ENCODE measurements around the gene KCNQ1OT1. TPM values are rescaled to one million over a fixed set of nuclear protein-coding genes. Genes with fewer than 3 reads are reported as not detected.
A peak's percentile ranks its signal among the peaks of the same experiment; 100 is the strongest.

KCNQ1OT1 gene
- total RNA-seq, 1 donor from 2014 or later: 2.3 TPM

GRCh38 chr11:2701898-2702434 is 2.2 kb upstream of the KCNQ1OT1 start:
- Mint-ChIP-seq H3K36me3 (peaks cover 2% of the 10 kb centered on the region), H3K27me3 (ENCODE audit: insufficient read depth, low read depth) (peaks cover 25% of the 10 kb centered on the region), H3K4me1 (peaks cover 54% of the 10 kb centered on the region), H3K9me3 (peaks cover 15% of the 10 kb centered on the region), H3K27ac (no peak overlapping the region), H3K4me3 (peak overlapping the region; percentile 81)
- no peak overlapping the region for H2AFZ ChIP-seq (replicated peaks)
- TF ChIP-seq EZH2phosphoT487 (IDR thresholded peaks at IDR 0.05): no peak
- TF ChIP-seq CTCF (IDR thresholded peaks at IDR 0.05): no peak
- no peak for TF ChIP-seq EZH2 (IDR thresholded peaks at IDR 0.05)
- H3K9ac ChIP-seq: no peak overlapping the region
- no peak for DNase-seq (ENCODE audit: low spot score)
- H3K27ac ChIP-seq: no peak overlapping the region
- no peak overlapping the region for H3K4me3 ChIP-seq
- peaks cover 69% of the 10 kb centered on the region for H3K27me3 ChIP-seq
- no peaks in the 10 kb centered on the region for H3K36me3 ChIP-seq
- peaks cover 27% of the 10 kb centered on the region for H3K79me2 ChIP-seq (ENCODE audit: low read depth)
- H3K4me2 ChIP-seq: no peak overlapping the region
- H3K9me3 ChIP-seq (ENCODE audit: low read depth): no peaks in the 10 kb centered on the region
- peaks cover 25% of the 10 kb centered on the region for H3K4me1 ChIP-seq
- H3F3A ChIP-seq (ENCODE audit: low read depth): peaks cover 13% of the 10 kb centered on the region
- peaks cover 23% of the 10 kb centered on the region for H4K20me1 ChIP-seq (ENCODE audit: low read depth)

GRCh38 chr11:2701230-2701629 is 1.4 kb upstream of the KCNQ1OT1 start:
- Histone ChIP-seq H4K20me1 (ENCODE audit: low read depth) (peaks cover 30% of the 10 kb centered on the region), H3K4me3 (no peak overlapping the region), H3K36me3 (no peaks in the 10 kb centered on the region), H3F3A (ENCODE audit: low read depth) (peaks cover 13% of the 10 kb centered on the region), H2AFZ (replicated peaks) (no peak overlapping the region), H3K9ac (no peak overlapping the region), H3K9me3 (ENCODE audit: low read depth) (no peaks in the 10 kb centered on the region), H3K79me2 (ENCODE audit: low read depth) (peaks cover 32% of the 10 kb centered on the region), H3K27ac (no peak overlapping the region), H3K27me3 (peaks cover 69% of the 10 kb centered on the region), H3K4me2 (peak overlapping the region; percentile 80), H3K4me1 (peaks cover 25% of the 10 kb centered on the region)
- TF ChIP-seq EZH2 (IDR thresholded peaks at IDR 0.05): no peak
- TF ChIP-seq CTCF (IDR thresholded peaks at IDR 0.05): no peak
- TF ChIP-seq EZH2phosphoT487 (IDR thresholded peaks at IDR 0.05): no peak
- peak overlapping the region; percentile 93 for H3K27ac Mint-ChIP-seq
- peaks cover 15% of the 10 kb centered on the region for H3K9me3 Mint-ChIP-seq
- H3K36me3 Mint-ChIP-seq: peaks cover 2% of the 10 kb centered on the region
- peaks cover 61% of the 10 kb centered on the region for H3K4me1 Mint-ChIP-seq
- no peak for DNase-seq (ENCODE audit: low spot score)
- peak overlapping the region; percentile 81 for H3K4me3 Mint-ChIP-seq
- peaks cover 25% of the 10 kb centered on the region for H3K27me3 Mint-ChIP-seq (ENCODE audit: insufficient read depth, low read depth)

GRCh38 chr11:2700415-2701211 is 819 bp upstream of the KCNQ1OT1 start:
- peaks cover 33% of the 10 kb centered on the region for H4K20me1 ChIP-seq (ENCODE audit: low read depth)
- H3K36me3 ChIP-seq: no peaks in the 10 kb centered on the region
- Mint-ChIP-seq H3K4me1 (peaks cover 64% of the 10 kb centered on the region), H3K4me3 (peak overlapping the region; percentile 94), H3K27ac (peak overlapping the region; percentile 93), H3K36me3 (peaks cover 2% of the 10 kb centered on the region), H3K27me3 (ENCODE audit: insufficient read depth, low read depth) (peaks cover 22% of the 10 kb centered on the region), H3K9me3 (peaks cover 13% of the 10 kb centered on the region)
- peaks cover 13% of the 10 kb centered on the region for H3F3A ChIP-seq (ENCODE audit: low read depth)
- H3K9ac ChIP-seq: no peak overlapping the region
- H3K9me3 ChIP-seq (ENCODE audit: low read depth): no peaks in the 10 kb centered on the region
- peaks cover 67% of the 10 kb centered on the region for H3K27me3 ChIP-seq
- DNase-seq (ENCODE audit: low spot score): peak; percentile 78
- peaks cover 25% of the 10 kb centered on the region for H3K4me1 ChIP-seq
- H2AFZ ChIP-seq (replicated peaks): no peak overlapping the region
- H3K27ac ChIP-seq: no peak overlapping the region
- H3K79me2 ChIP-seq (ENCODE audit: low read depth): peaks cover 38% of the 10 kb centered on the region
- peak overlapping the region; percentile 80 for H3K4me2 ChIP-seq
- H3K4me3 ChIP-seq: peak overlapping the region; percentile 62
- TF ChIP-seq EZH2 (IDR thresholded peaks at IDR 0.05) (no peak), CTCF (IDR thresholded peaks at IDR 0.05) (no peak), EZH2phosphoT487 (IDR thresholded peaks at IDR 0.05) (peak; percentile 31)
